ENCODE results near the gene ACSBG1.

Gene ACSBG1, protein sequence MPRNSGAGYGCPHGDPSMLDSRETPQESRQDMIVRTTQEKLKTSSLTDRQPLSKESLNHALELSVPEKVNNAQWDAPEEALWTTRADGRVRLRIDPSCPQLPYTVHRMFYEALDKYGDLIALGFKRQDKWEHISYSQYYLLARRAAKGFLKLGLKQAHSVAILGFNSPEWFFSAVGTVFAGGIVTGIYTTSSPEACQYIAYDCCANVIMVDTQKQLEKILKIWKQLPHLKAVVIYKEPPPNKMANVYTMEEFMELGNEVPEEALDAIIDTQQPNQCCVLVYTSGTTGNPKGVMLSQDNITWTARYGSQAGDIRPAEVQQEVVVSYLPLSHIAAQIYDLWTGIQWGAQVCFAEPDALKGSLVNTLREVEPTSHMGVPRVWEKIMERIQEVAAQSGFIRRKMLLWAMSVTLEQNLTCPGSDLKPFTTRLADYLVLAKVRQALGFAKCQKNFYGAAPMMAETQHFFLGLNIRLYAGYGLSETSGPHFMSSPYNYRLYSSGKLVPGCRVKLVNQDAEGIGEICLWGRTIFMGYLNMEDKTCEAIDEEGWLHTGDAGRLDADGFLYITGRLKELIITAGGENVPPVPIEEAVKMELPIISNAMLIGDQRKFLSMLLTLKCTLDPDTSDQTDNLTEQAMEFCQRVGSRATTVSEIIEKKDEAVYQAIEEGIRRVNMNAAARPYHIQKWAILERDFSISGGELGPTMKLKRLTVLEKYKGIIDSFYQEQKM

GRCh38 chr15:78234515-78235040 is at the start of gene ACSBG1:
TSS of gene ACSBG1 (minus strand) at chr15:78234565. CDS start at chr15:78234501, 64 bp downstream.
- DNase-seq = no peak

GRCh38 chr15:78282324-78282723 is 48.0 kb upstream of the ACSBG1 start:
- no peak for DNase-seq

DNA sequence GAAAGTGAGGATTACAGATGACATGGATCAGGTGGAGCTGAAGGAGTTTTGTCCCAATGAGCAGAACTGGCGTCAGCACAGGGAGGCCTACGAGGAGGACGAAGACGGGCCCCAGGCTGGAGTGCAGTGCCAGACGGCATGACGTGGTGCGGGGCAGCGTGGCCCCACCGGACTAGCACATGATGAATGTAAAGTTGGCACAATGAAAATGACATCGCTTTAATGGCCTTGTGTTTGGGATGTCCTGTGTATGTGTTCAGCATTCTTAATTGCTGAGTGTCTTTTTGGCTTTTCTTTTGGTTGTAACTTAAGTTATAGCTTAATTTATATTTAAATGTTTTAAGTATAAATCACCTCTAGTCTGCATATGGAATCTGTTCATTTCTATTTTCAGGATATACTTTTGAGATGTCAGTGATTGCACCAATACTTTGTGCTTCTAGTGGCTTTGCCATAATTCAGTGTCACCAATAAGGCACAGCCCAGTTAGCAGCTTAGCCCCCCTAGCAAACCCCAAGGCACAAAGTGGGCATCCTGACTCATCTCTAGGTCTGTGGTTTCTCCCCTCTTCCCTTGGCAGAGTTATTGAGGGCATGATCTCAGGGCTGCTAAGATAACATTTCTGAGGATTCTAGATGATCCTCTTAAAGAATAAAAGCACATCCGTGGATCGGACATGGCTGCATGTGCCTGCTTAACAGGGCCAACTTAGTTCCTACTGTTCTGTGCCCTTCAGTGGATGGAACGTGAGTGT is 46.1 kb upstream of the ACSBG1 start:
- DNase-seq = no peak

GRCh38 chr15:78276064-78276943 is 41.9 kb upstream of the ACSBG1 start:
- DNase-seq = no peak

DNA sequence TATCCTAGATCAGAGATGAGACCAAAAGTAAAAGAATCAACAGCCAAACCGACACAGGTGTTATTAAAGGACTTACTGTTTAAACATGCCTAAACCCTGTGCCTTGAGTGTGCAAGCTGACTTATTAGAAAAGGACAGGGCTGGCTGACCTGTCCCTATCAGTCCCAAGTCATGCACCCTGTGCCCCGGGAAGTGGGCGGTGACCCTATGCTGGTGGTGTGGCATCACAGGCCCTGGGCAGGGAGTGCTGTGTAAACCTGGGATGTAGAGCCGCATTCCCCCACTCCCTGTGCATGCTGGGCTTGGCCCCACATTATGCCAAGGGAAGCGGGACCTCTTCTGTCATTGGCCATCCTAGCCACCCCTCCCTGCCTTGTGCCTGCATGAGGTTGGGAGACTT is 40.6 kb upstream of the ACSBG1 start:
- DNase-seq = no peak

GRCh38 chr15:78272776-78273175 is 38.4 kb upstream of the ACSBG1 start:
- DNase-seq = no peak

GRCh38 chr15:78272316-78272715 is 38.0 kb upstream of the ACSBG1 start:
- no peak for DNase-seq

DNA sequence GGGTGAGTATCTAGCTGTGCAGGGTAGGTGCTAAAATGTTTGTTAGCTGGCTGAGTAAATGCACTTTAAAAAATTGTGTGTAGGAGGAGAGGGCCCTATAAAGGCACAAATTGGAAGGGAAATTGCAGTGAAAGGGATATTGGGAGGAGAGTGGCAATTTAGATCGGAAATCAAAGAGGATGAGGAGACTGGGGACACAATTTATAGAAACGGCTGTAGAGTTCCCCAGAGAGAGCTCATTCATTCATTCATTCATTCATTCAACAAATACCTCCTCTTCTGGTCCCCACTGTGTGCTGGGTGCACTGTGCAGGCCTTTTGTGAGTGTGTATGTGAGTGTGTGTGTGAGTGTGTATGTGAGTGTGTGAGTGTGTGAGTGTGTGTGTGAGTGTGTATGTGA is 32.4 kb upstream of the ACSBG1 start:
- no peak for DNase-seq

DNA sequence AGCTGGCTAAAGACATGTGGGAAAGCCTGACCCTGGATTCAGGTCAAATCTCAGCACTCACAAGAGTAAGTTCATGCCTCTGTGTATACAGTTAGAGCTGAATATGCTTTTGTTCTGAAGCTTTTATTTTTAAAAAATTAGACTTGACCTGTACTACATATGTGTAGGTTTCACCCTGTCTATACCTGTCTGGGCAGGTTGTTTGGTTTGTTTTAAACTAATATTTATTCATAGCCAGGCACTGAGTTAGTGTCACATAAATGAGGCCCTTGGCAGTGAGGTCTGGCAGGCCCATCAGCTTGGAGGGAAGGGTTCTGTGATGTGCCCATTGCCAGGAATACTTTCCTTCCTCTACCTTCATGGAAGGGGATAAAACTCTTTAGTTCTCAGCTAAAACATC is 31.9 kb upstream of the ACSBG1 start:
- peak in 1 of 2 experiments; percentile 34 for DNase-seq

- peak; percentile 9 to 34 for DNase-seq
Measured at GRCh38 chr15:78265752-78266224, 31.4 kb upstream of the ACSBG1 start.

- no peak for DNase-seq
Measured at GRCh38 chr15:78265137-78265460, 30.7 kb upstream of the ACSBG1 start.

DNA sequence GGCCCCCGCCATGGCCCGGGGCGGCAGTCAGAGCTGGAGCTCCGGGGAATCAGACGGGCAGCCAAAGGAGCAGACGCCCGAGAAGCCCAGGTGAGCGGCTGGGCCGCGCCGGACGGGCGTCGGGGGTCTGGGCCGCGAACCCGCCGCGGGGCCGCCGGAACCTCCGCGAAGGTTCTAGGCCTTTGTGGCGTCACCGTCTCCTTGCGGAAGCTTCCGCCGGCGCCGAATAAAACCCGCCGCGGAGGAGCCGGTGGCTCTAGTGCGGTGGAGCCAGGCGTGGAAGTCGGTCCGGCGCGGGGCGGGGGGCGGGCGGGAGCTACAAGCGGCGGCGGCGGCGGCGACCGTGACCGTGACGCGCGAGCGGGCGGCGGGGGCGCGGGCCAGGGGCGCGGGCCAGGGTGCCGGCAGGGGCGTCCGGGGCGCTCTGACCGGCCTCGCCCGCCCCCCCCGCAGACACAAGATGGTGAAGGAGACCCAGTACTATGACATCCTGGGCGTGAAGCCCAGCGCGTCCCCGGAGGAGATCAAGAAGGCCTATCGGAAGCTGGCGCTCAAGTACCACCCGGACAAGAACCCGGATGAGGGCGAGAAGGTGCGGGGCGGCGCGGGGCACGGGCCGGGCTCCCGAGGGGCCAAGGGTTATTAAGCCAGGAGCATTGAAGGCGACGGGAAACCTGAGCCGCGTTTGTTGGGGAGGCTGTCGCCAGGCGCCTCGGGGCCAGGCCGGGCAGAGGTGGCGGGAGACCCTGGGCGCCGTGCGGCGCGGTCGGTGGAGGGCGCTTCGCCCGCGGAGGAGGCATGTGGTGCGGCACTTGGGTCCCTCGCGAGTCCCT is 30.2 kb upstream of the ACSBG1 start, which contains the start of gene DNAJA4:
DNAJA4 (plus strand) TSS at position 259 of the 833 bp plus-strand sequence; CDS start at position 461, 202 bp downstream.
- DNase-seq = peak; percentile 34 to 60

DNA sequence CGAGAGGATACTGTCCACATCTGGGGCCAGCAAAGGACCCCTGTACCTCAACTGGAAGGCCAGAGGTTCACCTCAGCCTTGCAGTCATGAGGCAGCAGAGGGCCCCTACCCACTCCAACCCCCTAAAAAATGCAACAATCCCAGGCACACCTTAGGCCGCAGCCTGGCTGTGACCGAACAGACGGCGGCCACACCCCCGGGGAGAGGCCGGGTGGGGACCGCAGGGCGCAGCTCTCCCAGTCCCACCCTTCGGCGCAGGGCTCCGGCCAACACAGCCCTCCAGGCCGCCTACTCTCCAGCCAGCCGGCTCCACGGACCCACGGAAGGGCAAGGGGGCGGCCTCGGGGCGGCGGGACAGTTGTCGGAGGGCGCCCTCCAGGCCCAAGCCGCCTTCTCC is 29.5 kb upstream of the ACSBG1 start:
- DNase-seq = no peak

- DNase-seq = no peak
Measured at GRCh38 chr15:78263351-78263781, 29.0 kb upstream of the ACSBG1 start.

DNA sequence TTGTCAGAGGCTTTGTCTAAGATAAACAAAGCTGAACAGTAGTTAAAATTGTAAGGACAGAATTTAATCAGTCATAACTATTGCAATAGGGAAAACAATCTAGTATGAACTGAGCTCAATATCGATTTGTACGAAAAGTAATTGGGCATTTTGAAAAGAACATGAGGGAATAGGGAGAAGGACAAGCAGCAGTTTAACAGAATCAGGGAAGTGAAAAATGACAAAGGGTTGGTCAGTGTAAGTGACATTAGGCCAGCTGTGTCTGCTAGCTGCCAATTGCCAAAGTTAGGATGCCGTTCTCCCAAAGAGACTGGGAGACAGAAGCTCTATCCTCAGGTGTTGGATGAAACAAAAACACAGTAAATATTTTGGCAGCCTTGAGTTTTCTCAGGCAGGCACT is 26.7 kb upstream of the ACSBG1 start:
- DNase-seq = no peak

GRCh38 chr15:78260489-78260888 is 26.1 kb upstream of the ACSBG1 start:
- no peak for DNase-seq

DNA sequence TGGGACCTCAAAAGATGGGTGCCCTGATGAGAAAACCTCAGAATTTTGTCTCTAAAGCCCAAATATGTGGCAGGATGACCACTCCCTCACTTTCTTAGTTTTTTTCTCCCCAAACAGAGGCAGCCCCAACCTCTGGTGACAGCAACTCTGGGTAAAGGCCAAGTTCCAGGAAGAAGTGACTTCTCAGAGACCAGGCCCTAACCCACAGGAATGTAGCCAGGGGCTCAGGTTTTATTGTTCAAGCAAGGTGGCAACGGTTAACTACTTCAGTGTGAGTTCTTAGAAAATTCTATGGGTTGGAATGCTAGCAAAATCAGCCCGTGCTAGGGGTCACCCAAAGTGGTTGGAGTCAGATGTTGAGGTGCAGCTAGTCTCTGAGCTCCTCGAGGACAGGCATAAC is 24.9 kb upstream of the ACSBG1 start:
- no peak for DNase-seq

DNA sequence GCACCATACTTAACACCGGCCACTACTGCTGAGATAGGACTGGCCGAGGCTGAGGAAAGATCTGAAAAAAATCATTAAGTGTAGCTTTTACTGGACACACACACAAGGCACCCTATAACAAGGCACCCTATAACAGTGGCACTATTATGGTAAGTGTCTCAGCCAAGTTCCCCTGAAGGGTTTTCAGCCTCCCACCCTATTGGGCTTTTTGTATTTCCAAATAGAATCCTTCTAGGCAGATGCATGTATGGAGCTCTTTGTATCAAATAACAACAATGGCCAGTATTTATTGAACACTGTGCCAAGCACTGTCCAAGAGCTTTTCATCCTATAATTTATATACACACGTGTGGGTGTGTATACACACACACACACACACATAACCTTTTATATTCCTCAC is 23.3 kb upstream of the ACSBG1 start:
- DNase-seq = no peak

DNA sequence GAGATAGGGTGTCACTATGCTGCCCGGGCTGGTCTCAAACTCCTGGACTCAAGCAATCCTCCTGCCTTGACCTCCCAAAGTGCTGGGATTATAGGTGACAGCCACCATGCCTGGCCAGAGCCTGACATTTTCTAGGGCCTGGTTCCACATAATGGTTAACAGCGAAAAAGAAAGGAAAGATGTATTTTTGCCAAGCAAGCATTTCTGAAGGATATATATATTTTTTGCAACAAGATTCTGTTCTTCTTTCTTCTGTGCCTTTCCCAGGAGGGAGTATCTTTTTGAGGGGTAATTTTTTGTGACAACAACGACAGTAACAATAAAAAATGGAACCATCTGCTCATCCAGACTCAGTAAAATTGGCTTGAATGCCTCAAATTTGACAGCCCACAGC is 21.7 kb upstream of the ACSBG1 start:
- no peak for DNase-seq

DNA sequence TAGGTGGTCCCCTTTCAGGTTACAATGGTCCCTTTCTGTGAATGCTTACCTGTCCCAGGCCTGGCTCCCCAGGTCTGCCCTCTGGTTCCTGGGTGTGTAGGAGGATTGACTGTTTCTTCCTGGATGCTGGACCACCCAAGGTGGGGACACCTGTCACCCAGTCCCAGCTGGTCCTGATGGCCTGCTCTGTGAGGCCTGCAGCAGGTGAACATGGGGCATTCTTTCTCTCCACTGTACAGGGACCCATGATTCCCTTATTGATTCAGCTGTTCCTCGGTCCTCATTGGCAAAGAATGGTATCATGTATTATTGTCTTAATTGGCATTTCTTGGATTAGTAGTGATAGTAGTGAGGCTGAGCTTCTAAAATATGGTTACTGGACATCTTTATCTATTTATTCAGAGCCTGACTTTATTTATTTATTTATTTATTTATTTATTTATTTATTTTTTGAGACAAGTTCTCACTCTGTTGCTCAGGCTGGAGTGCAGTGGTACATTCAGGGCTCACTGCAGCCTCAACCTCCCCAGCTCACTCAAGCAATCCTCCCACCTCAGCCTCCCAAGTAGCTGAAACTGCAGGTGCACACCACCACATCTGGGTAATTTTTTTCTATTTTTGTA is 21.2 kb upstream of the ACSBG1 start:
- DNase-seq = no peak

- DNase-seq = no peak
Measured at GRCh38 chr15:78251136-78251535, 16.8 kb upstream of the ACSBG1 start.

All from NCI-H526 (cell line).